ENCODE results near the gene TAF1C.
A peak's percentile ranks its signal among the peaks of the same experiment; 100 is the strongest.
"Not testable (repeated sequence)": the region's sequence is repeated elsewhere in the genome, so short reads cannot be mapped to it uniquely, and the experiment has no call there.

The TAF1C gene

DNA sequence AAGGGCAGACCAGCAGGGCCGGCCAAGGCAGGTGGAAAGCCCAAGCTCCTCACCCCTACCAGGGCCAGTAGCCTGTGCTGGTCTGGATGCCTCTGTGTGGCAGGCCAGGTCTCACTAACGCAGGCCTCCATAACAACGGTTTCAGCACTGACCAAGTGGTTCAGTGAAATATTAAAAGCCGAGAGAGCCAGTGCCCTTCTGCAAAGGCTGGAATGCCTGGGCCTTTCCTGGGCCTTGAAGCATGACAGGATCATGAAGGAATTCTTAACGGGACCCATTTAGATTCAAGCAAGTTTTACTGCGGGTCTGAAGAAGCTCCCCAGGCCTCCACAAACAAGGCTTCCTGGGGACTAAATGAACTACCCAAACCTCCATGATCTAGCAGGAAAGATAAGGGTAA is 20.4 kb upstream of the TAF1C start:
- DNase-seq: no peak

DNA sequence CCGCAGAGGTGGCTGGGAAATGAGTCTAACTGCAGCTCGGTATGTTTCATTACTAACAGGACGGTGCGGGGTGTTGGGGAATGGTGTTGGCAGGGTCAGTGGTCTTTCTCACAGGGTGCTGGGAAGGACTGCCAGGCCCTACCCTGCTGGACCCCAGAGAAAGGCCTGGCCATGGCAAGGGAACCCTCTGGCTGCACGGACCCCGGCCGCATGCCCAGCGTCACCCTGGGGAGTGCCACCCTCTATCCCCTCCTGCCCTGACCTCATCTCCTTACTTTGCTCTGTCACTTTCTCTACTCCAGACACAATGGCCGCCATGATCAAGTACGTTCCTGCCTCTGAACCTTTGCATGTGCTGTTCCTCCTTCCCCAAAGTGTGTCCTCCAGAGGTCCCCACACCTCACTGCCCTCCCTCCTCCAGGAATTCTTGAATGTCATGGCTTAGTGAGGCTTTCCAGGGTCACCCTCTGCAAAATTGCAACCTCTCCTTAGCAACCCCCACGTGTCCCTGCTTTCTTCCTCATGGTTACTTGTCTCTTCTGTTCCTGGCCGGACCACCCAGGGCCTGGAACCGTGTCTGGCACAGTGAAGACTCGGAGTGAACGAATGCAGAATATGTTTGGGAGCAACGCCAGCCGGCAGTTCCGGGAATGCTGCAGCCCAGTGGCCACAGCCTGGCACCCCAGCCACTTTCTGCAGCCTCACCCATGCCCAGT is 19.3 kb upstream of the TAF1C start:
- no peak for DNase-seq

DNA sequence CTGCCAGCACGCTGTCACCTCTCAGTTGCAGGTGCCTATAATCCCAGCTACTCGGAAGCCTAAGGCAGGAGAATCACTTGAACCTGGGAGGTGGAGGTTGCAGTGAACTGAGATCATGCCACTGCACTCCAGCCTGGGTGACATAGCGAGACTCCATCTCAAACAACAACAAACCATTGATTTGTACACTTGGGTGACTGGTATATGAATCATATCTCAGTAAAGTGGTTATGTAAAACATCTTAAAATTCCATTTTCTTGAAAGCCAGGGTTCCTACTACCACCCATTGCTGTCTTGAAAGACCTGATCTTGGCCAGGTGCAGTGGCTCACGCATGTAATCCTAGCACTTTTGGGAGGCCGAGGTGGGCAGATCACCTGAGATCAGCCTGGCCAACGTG is 18.3 kb upstream of the TAF1C start:
- not testable (repeated sequence) for DNase-seq

DNA sequence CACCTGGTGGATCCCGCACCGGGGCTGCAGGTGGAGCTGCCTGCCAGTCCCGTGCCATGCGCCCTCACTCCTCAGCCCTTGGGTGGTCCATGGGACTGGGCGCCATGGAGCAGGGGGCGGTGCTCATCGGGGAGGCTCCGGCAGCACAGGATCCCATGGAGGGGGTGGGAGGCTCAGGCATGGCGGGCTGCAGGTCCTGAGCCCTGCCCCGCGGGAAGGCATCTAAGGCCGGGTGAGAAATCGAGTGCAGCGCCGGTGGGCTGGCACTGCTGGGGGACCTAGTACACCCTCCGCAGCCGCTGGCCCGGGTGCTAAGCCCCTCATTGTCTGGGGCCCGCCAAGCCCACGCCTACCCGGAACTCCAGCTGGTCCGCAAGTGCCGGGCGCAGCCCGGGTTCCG is 17.7 kb upstream of the TAF1C start:
- DNase-seq: not testable (repeated sequence)

DNA sequence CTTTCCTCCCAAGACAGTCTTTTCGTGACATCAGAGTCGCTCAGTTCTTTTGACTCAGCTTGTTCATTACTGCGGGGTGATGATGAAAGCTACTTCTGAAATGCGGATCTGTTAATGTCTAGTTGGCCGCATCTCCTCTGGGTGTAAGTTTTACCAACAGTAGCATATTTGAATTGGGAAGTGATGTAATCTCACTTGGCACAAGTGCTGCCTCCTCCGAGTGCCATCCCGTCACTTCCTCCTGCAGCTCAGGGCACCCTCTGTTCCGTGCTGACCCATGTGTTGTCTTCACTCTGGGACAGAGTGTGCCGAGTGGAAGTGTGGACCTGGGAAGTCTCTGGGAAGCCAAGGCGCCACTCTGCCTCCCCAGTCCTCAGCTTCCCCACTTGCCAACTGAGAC is 13.0 kb upstream of the TAF1C start:
- no peak for DNase-seq

DNA sequence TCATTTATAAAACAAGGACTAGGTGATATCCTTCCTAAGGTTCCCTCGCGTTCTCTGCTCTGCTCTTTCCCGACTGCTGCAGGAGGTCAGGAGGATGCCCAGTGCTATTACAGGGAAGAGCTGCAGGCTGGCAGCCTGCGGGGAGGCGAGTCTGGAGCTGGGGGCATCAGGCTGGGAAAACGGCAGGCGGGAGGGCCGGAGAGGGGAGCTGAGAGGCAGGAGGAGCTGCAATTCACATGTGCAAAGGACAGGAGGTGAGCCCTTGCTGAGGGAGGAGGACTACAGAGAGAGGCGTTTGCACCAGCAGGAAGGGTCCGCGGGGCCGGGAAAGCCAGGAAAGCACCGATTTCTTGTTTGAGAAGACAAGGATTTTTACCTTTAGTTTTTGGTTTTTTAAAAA is 12.2 kb upstream of the TAF1C start:
- DNase-seq: no peak

DNA sequence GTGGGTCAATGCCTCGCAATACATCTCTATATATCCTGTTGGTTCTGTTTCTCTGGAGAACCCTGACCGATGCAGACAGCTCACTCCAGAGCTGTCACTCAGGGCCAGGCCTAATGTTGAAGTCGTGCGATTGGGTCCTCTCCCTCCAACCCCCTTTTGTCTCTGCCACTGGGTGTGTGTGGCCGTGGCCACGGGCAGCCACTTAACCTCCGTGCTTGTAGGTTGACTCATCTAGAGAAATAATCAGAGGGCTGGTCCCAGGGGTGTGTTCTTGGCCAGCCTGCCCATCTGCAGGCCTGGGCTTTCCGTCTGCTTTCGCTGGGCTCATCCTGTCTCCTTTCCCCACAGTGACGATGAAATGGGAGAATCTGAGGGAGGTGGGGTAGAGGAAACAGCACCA is 11.5 kb upstream of the TAF1C start:
- no peak for DNase-seq

GRCh38 chr16:84197466-84198128 is 10.7 kb upstream of the TAF1C start:
- DNase-seq: no peak

DNA sequence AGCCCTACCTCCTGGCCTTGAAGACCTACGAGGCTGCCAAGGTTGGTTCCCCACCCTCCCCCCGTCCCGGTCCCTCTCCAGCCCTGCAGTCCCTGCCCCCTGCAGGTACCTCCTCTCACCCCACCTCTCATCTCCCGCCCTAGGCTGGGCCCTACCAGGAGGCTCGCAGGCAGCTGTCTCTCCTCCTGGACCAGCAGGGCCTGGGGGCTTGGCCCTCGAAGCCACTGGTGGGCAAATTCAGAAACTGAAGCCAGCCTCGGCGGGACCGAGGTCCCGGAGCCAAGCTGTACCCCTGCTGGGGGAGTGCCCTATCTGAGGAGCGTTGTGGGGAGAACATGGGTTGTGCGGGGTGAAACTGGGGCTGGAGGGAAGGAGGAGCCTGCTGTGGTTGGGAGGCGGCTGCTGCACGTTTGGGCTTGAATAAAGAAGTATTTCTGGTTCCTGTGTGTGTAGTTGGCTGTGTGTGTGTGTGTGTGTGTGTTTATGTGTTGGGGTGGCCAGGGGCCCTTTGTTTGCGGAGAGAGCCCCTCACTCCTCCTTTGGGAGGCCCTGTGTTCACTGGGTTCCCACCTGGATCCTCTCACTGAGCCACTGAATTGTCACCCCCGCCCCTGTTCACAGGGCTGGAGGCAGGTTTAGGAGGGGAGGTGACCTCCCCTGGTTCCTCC is 10.0 kb upstream of the TAF1C start:
- no peak for DNase-seq

- no peak for DNase-seq
These were observed 9.2 kb upstream of the TAF1C start for GRCh38 chr16:84196101-84196500.

DNA sequence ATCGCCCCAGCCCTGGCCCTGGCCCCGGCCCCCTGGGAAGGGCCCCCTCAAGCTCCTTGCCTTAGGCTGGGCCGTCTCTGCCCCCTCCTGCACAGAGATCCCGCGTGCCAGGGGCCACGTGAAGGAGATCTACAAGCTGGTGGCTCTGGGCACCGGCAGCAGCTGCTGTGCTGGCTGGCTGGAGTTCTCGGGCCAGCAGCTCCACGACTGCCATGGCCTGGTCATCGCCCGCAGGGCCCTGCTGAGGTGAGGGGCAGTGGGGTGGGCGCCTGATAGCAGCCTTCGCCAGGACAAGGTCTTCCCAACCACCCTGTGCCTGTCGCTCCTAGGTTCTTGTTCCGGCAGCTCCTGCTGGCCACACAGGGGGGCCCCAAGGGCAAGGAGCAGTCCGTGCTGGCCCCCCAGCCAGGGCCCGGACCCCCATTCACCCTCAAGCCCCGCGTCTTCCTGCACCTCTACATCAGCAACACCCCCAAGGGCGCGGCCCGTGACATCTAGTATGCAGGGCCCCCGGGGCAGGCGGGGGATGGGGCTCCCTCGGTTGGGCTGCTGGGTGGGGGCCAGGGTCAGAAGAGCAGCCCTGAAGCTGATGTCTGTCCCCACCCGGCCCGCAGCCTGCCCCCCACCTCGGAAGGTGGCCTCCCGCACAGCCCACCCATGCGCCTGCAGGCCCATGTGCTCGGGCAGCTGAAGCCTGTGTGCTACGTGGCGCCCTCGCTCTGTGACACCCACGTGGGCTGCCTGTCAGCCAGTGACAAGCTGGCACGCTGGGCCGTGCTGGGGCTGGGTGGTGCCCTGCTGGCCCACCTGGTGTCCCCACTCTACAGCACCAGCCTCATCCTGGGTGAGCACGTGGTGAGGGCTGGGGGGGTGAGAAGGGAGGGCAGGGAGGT is 8.6 kb upstream of the TAF1C start:
- no peak for DNase-seq

- DNase-seq: peak; percentile 19
These were observed 7.8 kb upstream of the TAF1C start for GRCh38 chr16:84194470-84195200.

DNA sequence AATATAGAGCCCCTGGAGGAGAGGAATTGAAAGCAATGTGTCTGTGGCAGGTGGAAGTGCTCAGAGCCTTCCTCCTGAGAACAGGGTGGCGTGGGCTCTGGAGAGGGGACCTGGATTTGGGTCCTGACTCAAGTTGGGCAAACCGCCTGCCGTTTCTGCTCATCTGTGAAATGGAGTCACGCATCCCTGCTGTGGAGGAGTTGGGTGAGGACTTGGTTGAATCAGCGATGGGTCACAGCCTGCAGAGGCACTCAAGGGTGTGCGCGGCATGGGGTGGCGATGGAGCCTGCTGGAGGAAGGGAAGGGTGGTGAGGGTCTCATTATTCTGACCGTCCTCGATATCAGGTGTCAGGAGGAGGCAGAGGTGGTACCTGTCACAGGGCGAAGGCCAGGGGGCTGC is 7.2 kb upstream of the TAF1C start:
- no peak for DNase-seq

DNA sequence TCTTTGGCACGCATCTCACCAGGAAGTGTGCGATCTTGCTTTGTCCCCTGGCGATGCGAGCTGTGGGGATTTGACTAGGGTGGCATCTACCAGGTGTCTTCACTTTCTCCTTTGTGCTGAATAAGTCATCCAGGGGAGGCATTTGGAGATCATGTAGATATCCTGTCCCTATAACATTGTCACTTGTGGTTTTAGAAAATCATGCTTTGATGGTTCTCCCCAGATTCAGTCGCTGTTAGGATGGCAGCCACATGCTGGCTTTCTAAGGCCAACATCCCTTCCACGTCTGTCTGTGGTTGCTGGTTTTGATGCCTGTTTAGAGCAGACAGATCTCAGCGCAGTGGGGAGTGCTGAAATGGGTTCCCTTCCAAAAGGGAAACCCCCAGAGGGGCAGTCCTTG is 6.6 kb upstream of the TAF1C start:
- no peak for DNase-seq

GRCh38 chr16:84191466-84191865 is 4.6 kb upstream of the TAF1C start:
- DNase-seq: no peak

DNA sequence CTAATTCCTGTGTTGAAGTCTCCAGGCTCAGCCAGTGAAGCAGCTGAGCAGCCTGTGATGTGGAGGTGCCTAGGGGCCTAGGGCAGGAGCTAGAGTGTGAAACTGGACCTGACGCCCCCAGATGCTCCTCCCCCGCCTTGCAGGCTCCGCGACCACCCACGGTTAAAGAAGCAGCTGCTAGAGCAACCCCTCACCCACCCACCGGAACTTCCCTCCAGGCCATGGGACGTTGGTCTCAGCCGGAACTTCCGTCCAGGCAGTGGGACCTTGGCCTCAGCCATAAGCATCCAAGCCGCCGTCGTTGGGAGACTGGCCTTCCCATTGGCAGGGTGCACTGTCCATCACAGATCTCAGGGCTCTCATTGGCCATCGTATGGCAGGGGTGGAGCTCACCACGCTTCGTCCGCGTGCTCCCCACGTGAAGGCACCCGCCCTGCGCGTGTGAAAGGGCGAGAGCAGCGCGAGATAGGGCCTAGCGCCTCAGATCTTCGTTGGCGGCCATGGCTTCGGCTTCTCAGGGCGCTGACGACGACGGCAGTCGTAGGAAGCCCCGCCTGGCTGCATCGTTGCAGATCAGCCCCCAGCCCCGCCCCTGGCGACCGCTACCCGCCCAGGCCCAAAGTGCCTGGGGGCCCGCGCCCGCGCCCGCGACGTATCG is 4.0 kb upstream of the TAF1C start, which contains the start of gene ADAD2:
Gene ADAD2 (plus strand): TSS at position 427 of the 658 bp plus-strand sequence. CDS start 74 bp downstream, at position 501.
- DNase-seq: no peak

DNA sequence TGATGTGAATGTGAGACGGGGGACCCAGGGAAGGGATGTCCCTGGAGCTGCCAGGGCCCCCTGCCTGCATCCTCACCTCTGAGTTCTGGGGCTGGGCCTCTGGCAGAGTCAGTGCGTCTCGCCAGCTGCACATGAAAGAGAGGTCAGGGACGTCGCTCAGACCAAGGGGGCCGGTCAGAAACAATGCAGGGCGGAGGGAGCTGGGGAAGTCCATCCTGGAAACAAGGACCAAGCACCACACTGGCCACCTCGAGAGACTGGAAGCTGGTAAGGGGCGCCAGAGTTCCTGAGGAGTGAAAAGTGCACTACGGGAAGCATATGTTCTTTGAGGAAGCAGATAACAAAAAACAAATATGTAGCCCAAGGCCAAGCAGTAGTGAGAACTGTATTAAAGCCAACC is 2.1 kb downstream of the TAF1C start:
- DNase-seq: no peak

- DNase-seq: no peak
These were observed 2.8 kb downstream of the TAF1C start for GRCh38 chr16:84183911-84184591.

DNA sequence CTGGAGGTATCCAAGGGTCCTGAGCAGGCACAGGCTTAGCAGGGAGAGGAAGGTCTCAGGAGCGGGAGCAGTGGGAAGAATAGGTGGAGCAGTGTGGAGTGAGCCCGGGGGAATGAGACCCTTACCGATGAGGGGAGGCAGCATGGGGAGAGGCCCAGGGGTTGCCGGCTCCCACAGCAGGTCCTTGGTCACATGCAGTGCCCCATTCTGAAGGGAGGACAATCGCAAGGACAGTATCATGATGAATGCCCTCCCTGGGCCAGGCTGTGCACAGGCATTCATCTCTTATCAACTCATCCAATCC is 3.3 kb downstream of the TAF1C start:
- no peak for DNase-seq

GRCh38 chr16:84182680-84183571 is 3.9 kb downstream of the TAF1C start:
- DNase-seq: no peak
